Nephron progenitor cell (in vitro differentiated cells): Measurements from ENCODE around the gene MS4A1.
"Not testable (repeated sequence)": the region's sequence is repeated elsewhere in the genome, so short reads cannot be mapped to it uniquely, and the experiment has no call there.

Experiments
- DNase-seq: peaks from one replicate; pipeline ENCODE4 v3.0.0; 2021
- H3K27ac Mint-ChIP-seq: 2 replicates; pipeline ENCODE4 v1.8.0; 2021; ENCODE audit warnings: mild to moderate bottlenecking, moderate library complexity, mixed read lengths
- H3K27me3 Mint-ChIP-seq: 2 replicates; pipeline ENCODE4 v1.8.0; 2021; ENCODE audit warnings: mild to moderate bottlenecking, low read depth, mixed read lengths; ENCODE audit not compliant: poor library complexity
- H3K36me3 Mint-ChIP-seq: 2 replicates; pipeline ENCODE4 v1.8.0; 2021; ENCODE audit warnings: low read depth, mixed read lengths
- H3K4me1 Mint-ChIP-seq: 2 replicates; pipeline ENCODE4 v1.8.0; 2021; ENCODE audit warnings: mixed read lengths
- H3K4me3 Mint-ChIP-seq: 2 replicates; pipeline ENCODE4 v1.8.0; 2021; ENCODE audit warnings: mild to moderate bottlenecking, moderate library complexity, mixed read lengths
- H3K9me3 Mint-ChIP-seq: 2 replicates; pipeline ENCODE4 v1.8.0; 2021; ENCODE audit warnings: mild to moderate bottlenecking, moderate library complexity, mixed read lengths
- TF ChIP-seq, protein P1 (sequence below): fragments of 200-600 bp; sonication (generic); IDR thresholded peaks from 2 replicates; pipeline ENCODE4 v1.5.0; 2021; ENCODE audit warnings: antibody characterized with exemption

The MS4A1 gene

DNA sequence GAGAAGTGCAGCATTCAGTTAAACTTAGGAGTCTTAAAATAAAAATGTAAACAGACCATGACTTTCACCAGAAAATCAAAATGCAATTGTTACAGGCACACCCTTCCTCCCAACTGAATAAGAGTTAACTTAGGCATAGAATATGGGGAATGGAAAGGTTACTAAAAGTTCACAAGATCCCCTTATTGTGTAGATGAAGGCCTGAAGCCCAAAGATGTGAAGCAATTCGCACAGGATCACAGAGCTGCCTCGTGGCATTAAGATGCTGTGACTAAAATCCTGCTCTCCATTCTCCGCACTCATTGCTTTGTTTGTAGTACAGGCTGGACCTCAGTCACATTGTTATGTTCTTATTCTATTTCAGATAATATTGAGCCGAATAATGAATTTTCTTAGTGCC lies 22.2 kb upstream of the MS4A1 start:
- H3K4me3 Mint-ChIP-seq: no peak overlapping the region
- no peak for DNase-seq
- no peaks in the 10 kb centered on the region for H3K36me3 Mint-ChIP-seq
- no peaks in the 10 kb centered on the region for H3K4me1 Mint-ChIP-seq
- H3K27ac Mint-ChIP-seq: no peak overlapping the region
- peaks cover 6% of the 10 kb centered on the region for H3K9me3 Mint-ChIP-seq
- no peaks in the 10 kb centered on the region for H3K27me3 Mint-ChIP-seq
- TF ChIP-seq, protein P1, sequence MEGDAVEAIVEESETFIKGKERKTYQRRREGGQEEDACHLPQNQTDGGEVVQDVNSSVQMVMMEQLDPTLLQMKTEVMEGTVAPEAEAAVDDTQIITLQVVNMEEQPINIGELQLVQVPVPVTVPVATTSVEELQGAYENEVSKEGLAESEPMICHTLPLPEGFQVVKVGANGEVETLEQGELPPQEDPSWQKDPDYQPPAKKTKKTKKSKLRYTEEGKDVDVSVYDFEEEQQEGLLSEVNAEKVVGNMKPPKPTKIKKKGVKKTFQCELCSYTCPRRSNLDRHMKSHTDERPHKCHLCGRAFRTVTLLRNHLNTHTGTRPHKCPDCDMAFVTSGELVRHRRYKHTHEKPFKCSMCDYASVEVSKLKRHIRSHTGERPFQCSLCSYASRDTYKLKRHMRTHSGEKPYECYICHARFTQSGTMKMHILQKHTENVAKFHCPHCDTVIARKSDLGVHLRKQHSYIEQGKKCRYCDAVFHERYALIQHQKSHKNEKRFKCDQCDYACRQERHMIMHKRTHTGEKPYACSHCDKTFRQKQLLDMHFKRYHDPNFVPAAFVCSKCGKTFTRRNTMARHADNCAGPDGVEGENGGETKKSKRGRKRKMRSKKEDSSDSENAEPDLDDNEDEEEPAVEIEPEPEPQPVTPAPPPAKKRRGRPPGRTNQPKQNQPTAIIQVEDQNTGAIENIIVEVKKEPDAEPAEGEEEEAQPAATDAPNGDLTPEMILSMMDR: no peak

DNA sequence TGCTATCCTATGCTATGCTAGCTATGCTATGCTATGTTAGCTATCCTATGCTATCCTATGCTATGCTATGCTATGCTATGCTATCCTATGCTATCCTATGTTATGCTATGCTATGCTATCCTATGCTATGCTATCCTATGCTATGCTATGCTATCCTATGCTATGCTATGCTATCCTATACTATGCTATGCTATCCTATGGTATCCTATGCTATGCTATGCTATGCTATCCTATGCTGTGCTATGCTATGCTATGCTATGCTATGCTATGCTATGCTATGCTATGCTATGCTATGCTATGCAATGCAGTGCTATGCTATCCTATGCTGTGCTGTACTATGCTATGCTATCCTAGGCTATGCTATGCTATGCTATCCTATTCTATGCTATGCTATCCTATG lies 8.6 kb upstream of the MS4A1 start:
- H3K27ac Mint-ChIP-seq: no peak overlapping the region
- no peaks in the 10 kb centered on the region for H3K36me3 Mint-ChIP-seq
- no peaks in the 10 kb centered on the region for H3K4me1 Mint-ChIP-seq
- H3K9me3 Mint-ChIP-seq: peaks cover 12% of the 10 kb centered on the region
- H3K4me3 Mint-ChIP-seq: no peak overlapping the region
- TF ChIP-seq, protein P1: no peak
- H3K27me3 Mint-ChIP-seq: no peaks in the 10 kb centered on the region
- DNase-seq: no peak

DNA sequence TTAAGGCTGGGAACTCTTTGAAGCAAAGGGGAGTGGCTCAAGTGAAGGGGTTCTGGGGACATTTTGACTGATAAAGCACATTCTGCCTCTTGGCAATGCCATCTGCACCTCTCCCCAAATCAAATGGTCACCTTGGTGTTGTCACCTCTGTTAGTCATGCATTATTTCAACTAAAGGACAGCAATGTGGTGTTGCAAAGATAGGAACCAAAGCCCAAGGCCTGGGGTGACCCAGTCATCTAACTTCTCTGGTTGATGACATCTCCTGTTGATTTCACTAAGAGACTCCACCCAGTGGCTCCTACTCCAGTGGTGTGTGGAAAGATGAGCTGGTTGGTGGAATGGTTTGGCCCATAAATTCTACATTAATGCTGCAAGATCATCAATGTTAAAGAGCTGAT lies 7.8 kb upstream of the MS4A1 start:
- no peaks in the 10 kb centered on the region for H3K36me3 Mint-ChIP-seq
- H3K9me3 Mint-ChIP-seq: peaks cover 12% of the 10 kb centered on the region
- no peaks in the 10 kb centered on the region for H3K27me3 Mint-ChIP-seq
- H3K4me3 Mint-ChIP-seq: no peak overlapping the region
- no peak overlapping the region for H3K27ac Mint-ChIP-seq
- no peaks in the 10 kb centered on the region for H3K4me1 Mint-ChIP-seq
- no peak for DNase-seq
- TF ChIP-seq, protein P1: no peak

DNA sequence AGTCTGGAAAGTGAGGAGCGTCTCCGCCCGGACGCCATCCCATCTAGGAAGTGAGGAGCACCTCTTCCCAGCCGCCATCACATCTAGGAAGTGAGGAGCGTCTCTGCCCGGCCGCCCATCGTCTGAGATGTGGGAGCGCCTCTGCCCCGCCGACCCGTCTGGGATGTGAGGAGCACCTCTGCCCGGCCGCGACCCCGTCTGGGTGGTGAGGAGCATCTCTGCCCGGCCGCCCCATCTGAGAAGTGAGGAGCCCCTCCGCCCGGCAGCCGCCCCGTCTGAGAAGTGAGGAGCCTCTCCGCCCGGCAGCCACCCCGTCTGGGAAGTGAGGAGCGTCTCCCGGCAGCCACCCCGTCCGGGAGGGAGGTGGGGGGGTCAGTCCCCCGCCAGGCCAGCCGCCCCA lies 4.5 kb upstream of the MS4A1 start:
- DNase-seq, H3K27me3 Mint-ChIP-seq, H3K27ac Mint-ChIP-seq, H3K36me3 Mint-ChIP-seq, H3K4me1 Mint-ChIP-seq, H3K4me3 Mint-ChIP-seq: not testable (repeated sequence)
- H3K9me3 Mint-ChIP-seq: peaks cover 12% of the 10 kb centered on the region

DNA sequence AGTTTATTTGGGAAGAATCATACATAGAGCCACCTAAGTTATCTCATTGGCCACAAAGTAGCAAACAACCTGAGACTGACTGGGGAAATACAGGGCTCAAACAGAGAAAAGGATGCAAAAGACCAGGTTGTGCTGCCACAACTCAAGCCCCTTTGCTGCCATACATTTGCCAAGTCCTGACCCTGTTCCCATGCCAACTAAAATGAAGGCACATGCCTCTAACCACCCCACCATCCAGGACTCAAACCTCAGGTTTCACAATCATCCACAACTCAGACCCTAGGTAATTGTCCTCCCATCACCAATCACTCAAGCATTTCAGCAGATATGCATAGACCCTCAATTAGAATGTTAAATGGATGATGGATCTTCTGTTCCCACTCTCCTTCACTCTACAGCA lies 1.4 kb upstream of the MS4A1 start:
- H3K4me3 Mint-ChIP-seq: no peak overlapping the region
- H3K36me3 Mint-ChIP-seq: no peaks in the 10 kb centered on the region
- peaks cover 6% of the 10 kb centered on the region for H3K27me3 Mint-ChIP-seq
- peaks cover 12% of the 10 kb centered on the region for H3K9me3 Mint-ChIP-seq
- no peak overlapping the region for H3K27ac Mint-ChIP-seq
- no peak for DNase-seq
- TF ChIP-seq, protein P1: no peak
- H3K4me1 Mint-ChIP-seq: no peaks in the 10 kb centered on the region

DNA sequence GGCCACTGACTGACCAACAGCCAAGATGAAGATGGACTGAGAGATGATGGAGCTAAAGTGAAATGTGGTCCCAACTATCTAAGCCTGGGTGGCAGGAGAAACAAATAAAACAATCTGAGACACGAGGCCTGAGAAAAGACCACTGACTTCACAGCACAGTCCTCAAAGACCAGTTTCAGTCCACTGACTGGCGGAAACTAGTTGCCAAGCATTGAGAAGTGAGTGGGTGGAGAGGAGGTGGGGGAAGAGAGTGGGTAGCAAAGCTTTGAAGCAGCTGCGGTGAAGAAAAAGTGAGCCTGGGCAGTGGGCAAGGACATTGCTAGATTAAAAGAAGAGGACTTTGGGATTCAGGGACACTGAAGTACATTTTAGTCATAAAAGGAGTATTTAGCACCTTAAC lies 1.9 kb downstream of the MS4A1 start:
- H3K4me3 Mint-ChIP-seq: no peak overlapping the region
- TF ChIP-seq, protein P1: no peak
- no peaks in the 10 kb centered on the region for H3K36me3 Mint-ChIP-seq
- H3K9me3 Mint-ChIP-seq: no peaks in the 10 kb centered on the region
- H3K4me1 Mint-ChIP-seq: no peaks in the 10 kb centered on the region
- no peak for DNase-seq
- peaks cover 6% of the 10 kb centered on the region for H3K27me3 Mint-ChIP-seq
- no peak overlapping the region for H3K27ac Mint-ChIP-seq

DNA sequence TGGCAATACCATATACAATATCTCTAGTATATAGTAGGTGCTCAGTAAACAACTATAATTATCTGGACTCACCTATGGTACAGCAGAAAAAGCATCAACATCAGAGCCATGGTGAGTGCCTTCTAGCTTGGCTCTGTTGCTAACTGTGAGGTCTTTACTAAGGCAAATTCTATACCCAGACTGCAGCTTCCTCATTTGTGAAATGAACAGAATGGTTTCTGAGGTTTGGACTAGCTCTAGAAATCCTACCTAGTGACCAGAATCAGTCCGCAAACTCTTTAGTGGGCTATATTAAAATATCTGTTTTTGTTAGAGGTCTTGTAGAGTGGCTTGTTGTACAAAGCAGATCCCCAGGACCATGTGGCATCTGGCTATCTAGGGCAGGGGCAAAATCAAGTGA lies 3.7 kb downstream of the MS4A1 start:
- TF ChIP-seq, protein P1: no peak
- Mint-ChIP-seq H3K9me3 (no peaks in the 10 kb centered on the region), H3K27ac (no peak overlapping the region), H3K4me3 (no peak overlapping the region), H3K4me1 (no peaks in the 10 kb centered on the region), H3K27me3 (peaks cover 9% of the 10 kb centered on the region), H3K36me3 (no peaks in the 10 kb centered on the region)
- no peak for DNase-seq
